Measurements from ENCODE around the gene ZHX3.

DNA sequence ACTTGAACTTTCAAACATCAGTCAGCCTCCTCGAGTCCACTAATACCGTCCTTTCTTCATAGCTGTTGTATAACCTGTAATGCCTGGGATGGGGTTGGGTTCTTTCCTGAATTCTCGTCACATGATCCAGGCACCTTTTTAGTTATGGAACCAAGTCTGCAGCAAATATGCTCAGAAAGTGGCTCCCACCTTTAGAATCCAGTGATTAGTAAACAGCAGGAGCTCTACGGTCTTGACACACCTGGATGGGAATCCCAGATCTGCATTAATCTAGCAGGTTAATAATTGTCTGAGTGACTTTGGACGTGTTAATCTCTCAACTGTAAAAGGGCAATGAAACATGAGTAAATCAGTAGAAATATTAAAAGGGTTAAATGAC lies 729 bp upstream of the ZHX3 start:
- TF ChIP-seq, protein P1, sequence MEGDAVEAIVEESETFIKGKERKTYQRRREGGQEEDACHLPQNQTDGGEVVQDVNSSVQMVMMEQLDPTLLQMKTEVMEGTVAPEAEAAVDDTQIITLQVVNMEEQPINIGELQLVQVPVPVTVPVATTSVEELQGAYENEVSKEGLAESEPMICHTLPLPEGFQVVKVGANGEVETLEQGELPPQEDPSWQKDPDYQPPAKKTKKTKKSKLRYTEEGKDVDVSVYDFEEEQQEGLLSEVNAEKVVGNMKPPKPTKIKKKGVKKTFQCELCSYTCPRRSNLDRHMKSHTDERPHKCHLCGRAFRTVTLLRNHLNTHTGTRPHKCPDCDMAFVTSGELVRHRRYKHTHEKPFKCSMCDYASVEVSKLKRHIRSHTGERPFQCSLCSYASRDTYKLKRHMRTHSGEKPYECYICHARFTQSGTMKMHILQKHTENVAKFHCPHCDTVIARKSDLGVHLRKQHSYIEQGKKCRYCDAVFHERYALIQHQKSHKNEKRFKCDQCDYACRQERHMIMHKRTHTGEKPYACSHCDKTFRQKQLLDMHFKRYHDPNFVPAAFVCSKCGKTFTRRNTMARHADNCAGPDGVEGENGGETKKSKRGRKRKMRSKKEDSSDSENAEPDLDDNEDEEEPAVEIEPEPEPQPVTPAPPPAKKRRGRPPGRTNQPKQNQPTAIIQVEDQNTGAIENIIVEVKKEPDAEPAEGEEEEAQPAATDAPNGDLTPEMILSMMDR (IDR thresholded peaks at IDR 0.05): no peak
- TF ChIP-seq POLR2A (IDR thresholded peaks at IDR 0.05): no peak

Measured in stomach (tissue), 4 donors.